Thymus (tissue), 11 donors: ENCODE results near the gene KCNE2. TPM values are rescaled to one million over a fixed set of nuclear protein-coding genes. Genes with fewer than 3 reads are reported as not detected.
"Not testable (repeated sequence)": the region's sequence is repeated elsewhere in the genome, so short reads cannot be mapped to it uniquely, and the experiment has no call there.

Experiments
- DNase-seq, 9 donors: peaks; one replicate each; pipeline ENCODE4 v3.0.0-alpha.2; 2013; ENCODE audit warnings: low spot score in 9 of 9, low read depth in 6 of 9, missing footprints in 1 of 9
- H3K27ac ChIP-seq, 2 donors: one replicate each; pipeline ENCODE4 v1.5.1; 2013; ENCODE audit warnings: control low read depth in 1 of 2, low read depth in 1 of 2, low read length in 1 of 2, mild to moderate bottlenecking in 1 of 2, moderate library complexity in 1 of 2
- H3K27me3 ChIP-seq, 2 donors: one replicate each; pipeline ENCODE4 v1.5.1; 2013; ENCODE audit warnings: low read length in 1 of 2; ENCODE audit not compliant: control insufficient read depth in 2 of 2, insufficient read depth in 1 of 2
- H3K36me3 ChIP-seq, 2 donors: one replicate each; pipeline ENCODE4 v1.5.1; 2013; ENCODE audit warnings: low read length in 1 of 2, mild to moderate bottlenecking in 1 of 2, moderate library complexity in 1 of 2; ENCODE audit not compliant: control insufficient read depth in 2 of 2, insufficient read depth in 2 of 2
- H3K4me1 ChIP-seq, 2 donors: one replicate each; pipeline ENCODE4 v1.5.1; 2013; ENCODE audit warnings: low read length in 2 of 2; ENCODE audit not compliant: control insufficient read depth in 2 of 2, insufficient read depth in 2 of 2
- H3K4me3 ChIP-seq, 2 donors: one replicate each; pipeline ENCODE4 v1.5.1; 2013; ENCODE audit warnings: low read length in 2 of 2, control low read depth in 1 of 2, mild to moderate bottlenecking in 1 of 2
- H3K9me3 ChIP-seq, 2 donors: one replicate each; pipeline ENCODE4 v1.5.1; 2013; ENCODE audit warnings: low read length in 1 of 2, mild to moderate bottlenecking in 1 of 2; ENCODE audit not compliant: control insufficient read depth in 2 of 2, insufficient read depth in 1 of 2
- WGBS: extraction: QIAGEN DNeasy Blood & Tissue Kit; methylation state at CpG from one replicate; pipeline ENCODE4 v1.1.7; 2013; 5-methylcytosine and 5-hydroxymethylcytosine counted together
- polyA plus RNA-seq: library from polyadenylated mRNA; stranded (reverse); fragments of 200-250 nt; gene quantifications from one replicate; pipeline ENCODE4 v1.2.3, GENCODE V29; 2013
- total RNA-seq: library from RNA; stranded (reverse); fragments of 120-200 nt; gene quantifications from one replicate; pipeline ENCODE4 v1.2.4, GENCODE V29; 2013
- donor health status: healthy.

The KCNE2 gene
- total and polyA plus RNA-seq, 2 donors: 0.14 to 0.18 TPM

GRCh38 chr21:34360488-34361241, 3.1 kb upstream of the KCNE2 start:
- 95% methylated on average over 12 of the region's 12 CpGs for WGBS
- Histone ChIP-seq H3K27me3 (peaks cover 0 to 2% of the 10 kb centered on the region in 2 donors), H3K4me3 (no peak overlapping the region), H3K9me3 (peaks cover 0 to 4% of the 10 kb centered on the region in 2 donors), H3K36me3 (no peaks in the 10 kb centered on the region), H3K4me1 (peaks cover 0 to 4% of the 10 kb centered on the region in 2 donors), H3K27ac (no peak overlapping the region)
- DNase-seq: no peak

GRCh38 chr21:34362136-34362444, 1.7 kb upstream of the KCNE2 start:
- peaks cover 0 to 4% of the 10 kb centered on the region in 2 donors for H3K4me1 ChIP-seq
- peaks cover 0 to 4% of the 10 kb centered on the region in 2 donors for H3K9me3 ChIP-seq
- H3K36me3 ChIP-seq: no peaks in the 10 kb centered on the region
- no peak overlapping the region for H3K27ac ChIP-seq
- WGBS: 41% methylated on average over 3 of the region's 3 CpGs
- peaks cover 0 to 2% of the 10 kb centered on the region in 2 donors for H3K27me3 ChIP-seq
- H3K4me3 ChIP-seq: no peak overlapping the region
- no peak for DNase-seq

GRCh38 chr21:34362670-34363069, 1.1 kb upstream of the KCNE2 start:
- H3K4me1 ChIP-seq: peaks cover 0 to 4% of the 10 kb centered on the region in 2 donors
- no peak overlapping the region for H3K4me3 ChIP-seq
- no peak overlapping the region for H3K27ac ChIP-seq
- 100% methylated on average over 3 of the region's 3 CpGs for WGBS
- H3K27me3 ChIP-seq: peaks cover 0 to 2% of the 10 kb centered on the region in 2 donors
- H3K36me3 ChIP-seq: no peaks in the 10 kb centered on the region
- DNase-seq: no peak
- H3K9me3 ChIP-seq: peaks cover 0 to 4% of the 10 kb centered on the region in 2 donors

GRCh38 chr21:34364921-34365320, 1.1 kb downstream of the KCNE2 start:
- Histone ChIP-seq H3K36me3 (no peaks in the 10 kb centered on the region), H3K4me3 (no peak overlapping the region), H3K27me3 (peaks cover 0 to 2% of the 10 kb centered on the region in 2 donors), H3K4me1 (peaks cover 0 to 4% of the 10 kb centered on the region in 2 donors), H3K27ac (no peak overlapping the region), H3K9me3 (no peaks in the 10 kb centered on the region)
- no peak for DNase-seq

- H3K9me3 ChIP-seq: no peaks in the 10 kb centered on the region
- no peak for DNase-seq
- WGBS: 96% methylated on average over 6 of the region's 6 CpGs
- no peak overlapping the region for H3K4me3 ChIP-seq
- H3K27ac ChIP-seq: no peak overlapping the region
- peaks cover 0 to 2% of the 10 kb centered on the region in 2 donors for H3K27me3 ChIP-seq
- no peaks in the 10 kb centered on the region for H3K36me3 ChIP-seq
- H3K4me1 ChIP-seq: peaks cover 0 to 4% of the 10 kb centered on the region in 2 donors
Observed at GRCh38 chr21:34365809-34366208, 2.0 kb downstream of the KCNE2 start.

- DNase-seq: peak in 5 of 9 donors; percentile 45 to 81 (median 63)
- WGBS: 88% methylated on average over 3 of the region's 3 CpGs
- no peak overlapping the region for H3K4me3 ChIP-seq
- H3K27me3 ChIP-seq: no peaks in the 10 kb centered on the region
- H3K4me1 ChIP-seq: no peaks in the 10 kb centered on the region
- no peak overlapping the region for H3K27ac ChIP-seq
- H3K9me3 ChIP-seq: no peaks in the 10 kb centered on the region
- H3K36me3 ChIP-seq: no peaks in the 10 kb centered on the region
Observed at GRCh38 chr21:34367320-34367935, 3.6 kb downstream of the KCNE2 start.

GRCh38 chr21:34369741-34370140, 5.9 kb downstream of the KCNE2 start:
- DNase-seq: no peak
- H3K27me3 ChIP-seq: no peaks in the 10 kb centered on the region

GRCh38 chr21:34372321-34372720, 8.5 kb downstream of the KCNE2 start:
- H3K4me1 ChIP-seq: no peaks in the 10 kb centered on the region
- 99% methylated on average over 5 of the region's 5 CpGs for WGBS
- H3K27ac ChIP-seq: no peak overlapping the region
- no peaks in the 10 kb centered on the region for H3K9me3 ChIP-seq
- no peak overlapping the region for H3K4me3 ChIP-seq
- H3K27me3 ChIP-seq: no peaks in the 10 kb centered on the region
- DNase-seq: no peak
- no peaks in the 10 kb centered on the region for H3K36me3 ChIP-seq

More at GRCh38 chr21:34369741-34370140, 5.9 kb downstream of the KCNE2 start:
- Histone ChIP-seq H3K36me3 (no peaks in the 10 kb centered on the region), H3K27ac (no peak overlapping the region), H3K4me3 (no peak overlapping the region), H3K4me1 (no peaks in the 10 kb centered on the region), H3K9me3 (no peaks in the 10 kb centered on the region)
- 80% methylated on average over 1 of the region's 1 CpG for WGBS

- H3K36me3 ChIP-seq, H3K27me3 ChIP-seq, H3K27ac ChIP-seq, H3K9me3 ChIP-seq, H3K4me3 ChIP-seq, H3K4me1 ChIP-seq, DNase-seq: not testable (repeated sequence)
- no CpG with 5 or more reads among the region's 8 CpGs for WGBS
Observed at GRCh38 chr21:34374462-34374861, 10.7 kb downstream of the KCNE2 start.
